ENCODE measurements around the gene HTR6.
A peak's percentile ranks its signal among the peaks of the same experiment; 100 is the strongest.

Gene HTR6

GRCh38 chr1:19688041-19688842, 23.6 kb downstream of the HTR6 start:
- DNase-seq (ENCODE audit: low spot score): no peak

- DNase-seq (ENCODE audit: low spot score): no peak
Measured at GRCh38 chr1:19689085-19689757, 24.5 kb downstream of the HTR6 start.

GRCh38 chr1:19689856-19690255, 25.2 kb downstream of the HTR6 start:
- DNase-seq (ENCODE audit: low spot score): no peak

GRCh38 chr1:19690342-19690741, 25.7 kb downstream of the HTR6 start:
- DNase-seq (ENCODE audit: low spot score): no peak

GRCh38 chr1:19694298-19694697, 29.6 kb downstream of the HTR6 start:
- no peak for DNase-seq (ENCODE audit: low spot score)

- no peak for DNase-seq (ENCODE audit: low spot score)
Measured at GRCh38 chr1:19695772-19696171, 31.1 kb downstream of the HTR6 start.

GRCh38 chr1:19696820-19697219, 32.1 kb downstream of the HTR6 start:
- no peak for DNase-seq (ENCODE audit: low spot score)

GRCh38 chr1:19698181-19698580, 33.5 kb downstream of the HTR6 start:
- DNase-seq (ENCODE audit: low spot score): no peak

GRCh38 chr1:19700079-19700777, 35.6 kb downstream of the HTR6 start:
- no peak for DNase-seq (ENCODE audit: low spot score)

- DNase-seq (ENCODE audit: low spot score): no peak
Measured at GRCh38 chr1:19703280-19703679, 38.6 kb downstream of the HTR6 start.

GRCh38 chr1:19704247-19705113, 39.8 kb downstream of the HTR6 start:
- DNase-seq (ENCODE audit: low spot score): peak; percentile 51

GRCh38 chr1:19705464-19705863, 40.8 kb downstream of the HTR6 start:
- DNase-seq (ENCODE audit: low spot score): no peak

GRCh38 chr1:19706136-19706535, 41.5 kb downstream of the HTR6 start:
- DNase-seq (ENCODE audit: low spot score): no peak

GRCh38 chr1:19708567-19709110, 44.0 kb downstream of the HTR6 start:
- DNase-seq (ENCODE audit: low spot score): no peak

GRCh38 chr1:19709260-19709793, 44.7 kb downstream of the HTR6 start:
- DNase-seq (ENCODE audit: low spot score): no peak

- DNase-seq (ENCODE audit: low spot score): no peak
Measured at GRCh38 chr1:19710825-19711611, 46.3 kb downstream of the HTR6 start.

- DNase-seq (ENCODE audit: low spot score): no peak
Measured at GRCh38 chr1:19712928-19713327, 48.3 kb downstream of the HTR6 start.

- DNase-seq (ENCODE audit: low spot score): peak; percentile 89
Measured at GRCh38 chr1:19715334-19716203, 50.9 kb downstream of the HTR6 start.

- DNase-seq (ENCODE audit: low spot score): no peak
Measured at GRCh38 chr1:19717467-19717866, 52.8 kb downstream of the HTR6 start.

- DNase-seq (ENCODE audit: low spot score): no peak
Measured at GRCh38 chr1:19720174-19720573, 55.5 kb downstream of the HTR6 start.

Measured in LoVo (cell line).